HG02642 (cell line): Measurements from ENCODE around the gene SPATS2.

Experiments used
- ATAC-seq: cut with Tn5 transposase; IDR thresholded peaks from one replicate; pipeline ENCODE4 v1.9.1; 2021; ENCODE audit warnings: mild to moderate bottlenecking; ENCODE audit not compliant: unreplicated experiment, poor library complexity

Gene SPATS2

GRCh38 chr12:49534731-49535278, 167.5 kb downstream of the SPATS2 start:
- ATAC-seq: no peak

GRCh38 chr12:49535921-49536525, 168.8 kb downstream of the SPATS2 start:
- ATAC-seq: no peak

GRCh38 chr12:49536526-49537071, 169.3 kb downstream of the SPATS2 start:
- ATAC-seq: no peak

- ATAC-seq: no peak
Observed at GRCh38 chr12:49537231-49537751, 170.0 kb downstream of the SPATS2 start.

- no peak for ATAC-seq
Observed at GRCh38 chr12:49537752-49538509, 170.7 kb downstream of the SPATS2 start.

- ATAC-seq: peak; percentile 73
Observed at GRCh38 chr12:49538510-49539403, 171.5 kb downstream of the SPATS2 start, which contains the start of gene KCNH3. Gene KCNH3 (plus strand): TSS chr12:49539030. CDS start chr12:49539417, 387 bp downstream.

- no peak for ATAC-seq
Observed at GRCh38 chr12:49539406-49540228, 172.4 kb downstream of the SPATS2 start.

- ATAC-seq: no peak
Observed at GRCh38 chr12:49540229-49541139, 173.2 kb downstream of the SPATS2 start.

GRCh38 chr12:49541140-49541861, 174.0 kb downstream of the SPATS2 start:
- no peak for ATAC-seq

- no peak for ATAC-seq
Observed at GRCh38 chr12:49541911-49542505, 174.7 kb downstream of the SPATS2 start.

GRCh38 chr12:49542592-49543160, 175.4 kb downstream of the SPATS2 start:
- ATAC-seq: no peak

- ATAC-seq: no peak
Observed at GRCh38 chr12:49543221-49543913, 176.1 kb downstream of the SPATS2 start.

GRCh38 chr12:49543914-49544815, 176.9 kb downstream of the SPATS2 start:
- ATAC-seq: no peak

- ATAC-seq: no peak
Observed at GRCh38 chr12:49545815-49546214, 178.6 kb downstream of the SPATS2 start.

GRCh38 chr12:49546481-49546880, 179.2 kb downstream of the SPATS2 start:
- ATAC-seq: no peak
